ENCODE measurements around the gene FNDC10.

Gene FNDC10

GRCh38 chr1:1627829-1628753, 28.2 kb upstream of the FNDC10 start:
- no peak for DNase-seq (ENCODE audit: low read depth)

DNA sequence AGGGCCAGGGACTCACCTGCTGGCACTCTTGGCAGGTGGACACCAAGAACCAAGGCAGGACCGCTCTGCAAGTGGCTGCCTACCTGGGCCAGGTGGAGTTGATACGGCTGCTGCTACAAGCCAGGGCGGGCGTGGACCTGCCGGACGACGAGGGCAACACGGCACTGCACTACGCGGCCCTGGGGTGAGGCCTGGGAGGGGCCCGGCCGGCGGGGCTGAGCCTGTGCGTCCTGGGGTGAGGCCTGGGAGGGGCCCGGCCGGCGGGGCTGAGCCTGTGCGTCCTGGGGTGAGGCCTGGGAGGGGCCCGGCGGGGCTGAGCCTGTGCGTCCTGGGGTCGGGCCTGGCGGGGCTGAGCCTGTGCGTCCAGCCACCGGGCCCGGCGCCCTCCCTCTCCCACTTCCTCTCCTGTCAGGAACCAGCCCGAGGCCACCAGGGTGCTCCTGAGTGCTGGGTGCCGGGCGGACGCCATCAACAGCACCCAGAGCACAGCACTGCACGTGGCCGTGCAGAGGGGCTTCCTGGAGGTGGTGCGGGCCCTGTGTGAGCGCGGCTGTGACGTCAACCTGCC, 27.4 kb upstream of the FNDC10 start:
- no peak for DNase-seq (ENCODE audit: low read depth)

GRCh38 chr1:1626207-1627141, 26.5 kb upstream of the FNDC10 start:
- DNase-seq (ENCODE audit: low read depth): no peak

- no peak for DNase-seq (ENCODE audit: low read depth)
These were observed 25.9 kb upstream of the FNDC10 start for GRCh38 chr1:1625824-1626206.

DNA sequence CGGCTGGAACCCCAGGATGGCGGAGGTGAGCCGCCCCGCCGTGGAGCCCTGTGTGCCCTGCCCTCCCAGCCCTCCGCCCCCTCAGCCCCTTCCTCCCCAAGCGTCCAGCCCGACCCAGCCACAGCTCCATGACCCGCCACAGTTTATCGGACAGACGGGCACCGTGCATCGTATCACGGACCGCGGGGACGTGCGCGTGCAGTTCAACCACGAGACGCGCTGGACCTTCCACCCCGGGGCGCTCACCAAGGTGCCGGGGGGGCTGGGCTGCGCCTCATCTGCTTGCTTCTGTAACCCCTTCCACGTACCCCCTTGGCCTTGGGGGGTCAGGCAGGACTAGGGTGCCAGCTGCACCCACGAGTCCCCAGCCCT, 25.5 kb upstream of the FNDC10 start:
- no peak for DNase-seq (ENCODE audit: low read depth)

DNA sequence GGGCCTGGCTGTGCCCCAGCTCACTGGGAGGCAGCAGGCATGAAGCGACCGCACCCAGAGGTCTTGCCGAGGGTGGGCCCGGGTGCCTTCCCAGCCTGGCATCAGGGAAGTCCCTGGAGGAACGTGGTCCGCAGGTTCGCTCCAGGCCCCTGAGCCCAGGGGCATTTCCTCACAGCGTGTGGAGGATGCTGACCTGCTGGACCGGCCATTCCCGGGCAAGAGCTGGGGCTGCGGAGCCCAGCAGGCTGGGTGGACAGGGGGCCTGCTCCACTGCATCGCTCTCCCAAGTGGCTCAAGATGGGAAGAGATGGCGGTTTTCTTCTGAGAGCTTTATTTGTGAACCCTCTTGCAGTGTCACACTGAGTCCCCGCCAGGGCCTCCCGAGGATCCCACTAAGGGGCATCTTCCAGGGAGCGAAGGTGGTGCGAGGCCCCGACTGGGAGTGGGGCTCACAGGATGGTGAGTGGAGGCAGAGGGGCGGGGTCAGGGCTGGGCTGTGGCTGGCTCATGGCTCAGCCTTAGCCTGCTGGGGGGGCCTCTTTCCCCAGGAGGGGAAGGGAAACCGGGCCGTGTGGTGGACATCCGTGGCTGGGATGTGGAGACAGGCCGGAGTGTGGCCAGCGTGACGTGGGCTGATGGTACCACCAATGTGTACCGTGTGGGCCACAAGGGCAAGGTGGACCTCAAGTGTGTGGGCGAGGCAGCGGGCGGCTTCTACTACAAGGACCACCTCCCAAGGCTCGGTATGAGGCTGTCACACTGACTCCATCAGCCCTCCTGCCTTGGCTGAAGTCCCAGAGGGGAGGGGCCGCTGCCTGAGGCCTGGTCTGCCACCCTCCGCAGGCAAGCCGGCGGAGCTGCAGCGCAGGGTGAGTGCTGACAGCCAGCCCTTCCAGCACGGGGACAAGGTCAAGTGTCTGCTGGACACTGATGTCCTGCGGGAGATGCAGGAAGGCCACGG, 24.8 kb upstream of the FNDC10 start:
- no peak for DNase-seq (ENCODE audit: low read depth)

DNA sequence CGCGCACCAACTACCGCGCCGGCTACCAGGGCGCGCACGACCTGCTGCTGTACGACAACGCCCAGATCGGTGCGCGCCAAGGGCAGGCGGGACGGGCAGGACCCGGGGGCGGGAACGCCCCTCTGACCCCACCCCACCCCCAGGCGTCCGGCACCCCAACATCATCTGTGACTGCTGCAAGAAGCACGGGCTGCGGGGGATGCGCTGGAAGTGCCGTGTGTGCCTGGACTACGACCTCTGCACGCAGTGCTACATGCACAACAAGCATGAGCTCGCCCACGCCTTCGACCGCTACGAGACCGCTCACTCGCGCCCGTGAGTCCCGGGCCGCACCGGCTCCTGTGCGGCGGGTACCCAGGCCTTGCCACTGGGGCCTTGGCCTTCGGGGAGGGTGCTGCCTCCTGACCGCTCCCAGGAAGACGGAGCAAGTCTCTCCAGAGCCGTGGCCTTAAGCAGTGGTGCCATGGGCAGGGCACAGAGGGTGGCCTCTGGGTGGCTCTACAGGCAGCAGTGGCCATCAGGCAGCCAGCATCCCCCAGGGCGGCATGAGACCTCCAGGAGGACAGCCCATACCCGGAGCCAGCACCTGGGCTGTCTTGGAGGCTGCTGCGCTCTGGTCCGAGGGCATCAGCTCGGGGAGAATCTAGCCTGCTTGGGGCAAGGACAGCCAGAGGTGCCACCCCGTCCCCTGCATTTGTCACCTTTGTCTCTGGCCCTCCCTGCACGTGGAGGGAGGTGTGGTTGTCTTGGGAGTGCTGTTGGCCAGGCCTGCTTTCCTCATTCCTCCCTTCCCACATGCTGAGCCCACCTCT, 23.9 kb upstream of the FNDC10 start:
- no peak for DNase-seq (ENCODE audit: low read depth)

GRCh38 chr1:1623181-1623630, 23.3 kb upstream of the FNDC10 start:
- DNase-seq (ENCODE audit: low read depth): no peak

- DNase-seq (ENCODE audit: low read depth): no peak
These were observed 22.8 kb upstream of the FNDC10 start for GRCh38 chr1:1622788-1623094.

DNA sequence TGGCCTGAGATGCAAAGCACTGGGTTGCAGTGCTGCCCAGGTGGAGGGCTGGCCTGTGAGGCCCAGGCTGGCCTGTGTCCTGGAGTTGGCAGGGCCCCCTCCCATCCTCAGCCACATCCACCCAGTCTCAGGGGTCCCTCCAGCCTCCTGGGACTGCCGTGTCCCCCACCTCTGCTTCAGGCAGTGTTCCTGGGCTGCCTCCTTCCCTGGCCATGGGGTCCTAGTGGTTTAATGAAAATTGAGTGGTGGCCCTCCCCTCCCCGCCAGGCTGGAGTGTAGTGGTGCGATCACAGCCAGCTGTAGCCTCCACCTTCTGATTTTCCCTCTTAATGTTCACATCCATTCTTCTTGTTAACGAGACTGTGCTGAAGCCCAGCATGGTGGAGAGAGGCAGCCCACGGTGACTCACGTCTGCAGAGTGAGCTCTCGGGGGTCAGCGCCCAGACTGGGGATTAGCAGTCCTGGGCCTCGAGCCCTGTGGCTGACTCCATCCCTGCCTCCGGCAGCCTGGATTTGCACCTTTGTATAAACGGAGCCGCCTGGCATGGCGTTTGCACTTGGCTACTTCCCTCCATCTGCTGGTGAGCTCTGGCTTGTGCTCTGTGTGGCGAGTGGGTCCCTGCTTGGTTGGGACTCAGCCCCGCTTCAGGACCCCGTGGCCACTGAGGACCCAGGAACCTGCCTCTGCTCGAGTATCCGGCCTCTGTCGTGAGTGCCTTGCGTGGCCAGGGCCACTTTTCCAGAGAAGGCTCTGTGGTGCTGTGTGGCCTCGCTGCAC, 22.3 kb upstream of the FNDC10 start:
- no peak for DNase-seq (ENCODE audit: low read depth)

DNA sequence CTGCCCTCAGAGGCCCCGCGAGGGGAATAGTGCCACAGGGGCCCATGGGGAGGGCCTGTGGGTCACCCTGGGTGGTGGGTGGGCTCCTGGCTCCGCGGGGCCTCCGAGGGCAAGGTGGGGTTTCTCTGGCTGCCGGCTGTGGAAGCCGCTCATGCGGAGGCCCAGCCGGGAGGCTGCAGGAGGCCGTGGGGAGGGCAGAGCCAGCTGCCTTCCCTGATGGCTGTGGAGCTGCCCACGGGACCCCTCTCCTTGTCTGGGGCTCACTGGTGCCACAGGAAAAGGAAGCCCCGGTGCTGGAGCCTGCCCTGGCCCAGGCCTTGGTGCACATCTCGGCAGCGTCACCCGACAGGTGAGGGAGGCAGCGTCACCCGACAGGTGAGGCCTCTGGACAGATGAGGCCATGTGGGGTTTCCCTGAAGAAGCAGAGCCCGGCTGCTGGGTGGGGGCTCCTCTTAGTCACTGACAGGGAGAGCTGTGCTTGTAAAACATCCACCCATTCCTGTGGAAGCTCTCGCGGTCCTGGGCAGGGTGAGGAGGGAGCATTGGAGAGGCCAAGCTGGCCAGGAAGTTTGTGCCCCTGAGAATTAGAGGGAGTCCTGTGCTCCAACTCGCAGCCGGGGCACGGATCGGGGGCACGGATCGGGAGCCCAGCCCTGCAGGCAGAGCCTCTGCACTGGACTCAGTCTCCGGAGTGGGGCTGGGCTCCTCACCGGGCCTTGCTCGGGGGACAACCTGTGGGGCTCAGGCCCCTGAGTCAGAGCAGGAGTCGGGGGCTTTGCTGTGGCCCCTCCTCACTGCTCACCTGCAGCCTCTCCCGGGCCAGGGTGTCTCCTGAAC, 21.5 kb upstream of the FNDC10 start:
- no peak for DNase-seq (ENCODE audit: low read depth)

DNA sequence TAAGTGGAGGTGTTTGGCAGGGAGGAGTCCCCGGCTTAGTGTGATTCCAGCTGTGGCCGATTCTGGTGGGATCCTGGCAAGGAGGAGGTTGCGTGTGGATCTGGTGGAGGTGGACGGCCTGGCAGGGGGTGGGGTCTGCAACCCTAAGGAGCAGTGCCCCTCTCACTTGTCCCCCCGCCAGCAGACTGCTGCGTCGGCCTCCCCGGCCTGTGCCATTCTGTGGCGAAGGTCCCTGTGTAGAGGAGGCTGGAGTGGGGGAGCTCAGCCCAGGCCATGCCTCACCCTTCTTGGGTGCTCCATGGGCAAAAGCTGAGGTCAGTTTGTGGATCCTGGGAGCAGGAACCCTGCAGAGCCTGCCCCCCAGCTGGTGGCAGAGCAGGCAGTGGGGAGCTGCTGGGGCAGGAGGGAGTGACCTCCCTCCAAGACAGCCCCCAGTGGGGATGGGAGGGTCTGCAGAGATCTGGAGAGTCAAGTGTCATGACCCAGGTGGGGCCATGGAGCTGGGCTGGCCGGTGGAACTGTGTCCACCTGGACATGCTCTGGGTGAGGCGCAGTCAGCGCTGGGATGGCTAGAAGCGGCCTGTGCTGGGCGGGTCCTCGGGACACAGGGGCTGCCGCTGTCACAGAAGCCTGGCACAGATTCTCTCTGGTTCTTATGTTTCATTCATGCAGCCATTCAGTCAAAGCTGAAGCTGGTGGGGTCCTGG, 20.7 kb upstream of the FNDC10 start:
- DNase-seq (ENCODE audit: low read depth): no peak

- no peak for DNase-seq (ENCODE audit: low read depth)
These were observed 20.0 kb upstream of the FNDC10 start for GRCh38 chr1:1619917-1620361.

- DNase-seq (ENCODE audit: low read depth): no peak
These were observed 18.6 kb upstream of the FNDC10 start for GRCh38 chr1:1618396-1619068.

- no peak for DNase-seq (ENCODE audit: low read depth)
These were observed 18.0 kb upstream of the FNDC10 start for GRCh38 chr1:1617925-1618324.

DNA sequence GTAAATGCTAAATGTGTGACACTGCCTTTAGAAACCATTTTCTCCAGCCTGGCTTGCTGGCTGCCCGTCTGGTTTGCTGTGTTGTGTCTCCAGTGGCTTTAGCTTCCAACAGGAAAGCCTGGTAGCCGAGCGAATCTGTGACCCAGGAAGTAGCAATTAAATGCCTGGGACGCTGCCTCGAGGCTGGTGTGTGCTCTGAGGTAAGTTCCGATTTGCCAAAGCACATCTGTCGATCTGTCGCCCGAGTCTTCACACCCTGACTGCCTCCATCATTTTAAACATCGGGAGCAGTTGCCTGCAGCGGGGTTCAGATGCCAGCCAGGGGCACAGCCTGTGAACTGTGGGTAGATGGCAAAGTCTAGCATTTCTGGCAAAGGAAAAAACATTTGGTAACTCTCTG, 17.6 kb upstream of the FNDC10 start:
- DNase-seq (ENCODE audit: low read depth): no peak

DNA sequence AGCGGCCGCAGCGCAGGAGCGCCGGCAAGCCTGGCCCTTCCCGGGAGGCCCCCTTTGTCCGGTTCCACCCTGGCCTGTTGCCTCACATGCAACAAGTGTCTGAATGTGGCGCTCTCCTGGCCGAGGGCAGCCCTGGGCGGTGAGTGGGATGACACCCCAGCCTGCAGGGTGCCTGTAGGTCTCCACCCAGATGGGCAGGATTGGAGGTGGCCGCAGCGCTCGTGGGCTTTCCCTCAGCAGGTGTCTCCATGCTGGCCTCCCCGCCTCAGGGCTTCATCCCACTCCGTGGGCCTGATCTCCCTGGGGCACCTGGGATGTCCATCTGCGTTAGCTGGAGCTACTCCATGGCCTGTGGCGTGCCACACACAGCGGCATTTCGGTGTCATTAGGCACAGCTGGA, 16.9 kb upstream of the FNDC10 start:
- no peak for DNase-seq (ENCODE audit: low read depth)

Measured in activated T-cell treated with anti-CD3 and anti-CD28 coated beads for 1 hour (primary cell).